Karpas-422 (cell line): Measurements from ENCODE around the gene KIAA1614. TPM values are rescaled to one million over a fixed set of nuclear protein-coding genes. Genes with fewer than 3 reads are reported as not detected.

Experiments used
- DNase-seq: peaks from one replicate; pipeline ENCODE4 v3.0.0-alpha.2; 2015
- H2AFZ ChIP-seq: fragments of 200-600 bp; sonication (generic); 2 replicates; pipeline ENCODE4 v1.6.1; 2014; ENCODE audit warnings: antibody characterized with exemption, low read length, mixed read lengths
- H3K27ac ChIP-seq: fragments of 200-600 bp; sonication (generic); 2 replicates; pipeline ENCODE4 v1.5.1; 2014; ENCODE audit warnings: mild to moderate bottlenecking, low read length, moderate library complexity
- H3K27me3 ChIP-seq: fragments of 200-600 bp; sonication (generic); 2 replicates; pipeline ENCODE4 v1.6.1; 2014; ENCODE audit warnings: low read length, mixed read lengths
- H3K36me3 ChIP-seq: fragments of 200-600 bp; sonication (generic); 2 replicates; pipeline ENCODE4 v1.6.1; 2014; ENCODE audit warnings: low read length, mixed read lengths; ENCODE audit not compliant: insufficient read depth
- H3K4me1 ChIP-seq: fragments of 200-600 bp; sonication (generic); 2 replicates; pipeline ENCODE4 v1.6.1; 2014; ENCODE audit warnings: mild to moderate bottlenecking, low read length, mixed read lengths
- H3K4me2 ChIP-seq: fragments of 200-600 bp; sonication (generic); 2 replicates; pipeline ENCODE4 v1.6.1; 2014; ENCODE audit warnings: low read length, low read depth, mild to moderate bottlenecking; ENCODE audit not compliant: poor library complexity, severe bottlenecking
- H3K4me3 ChIP-seq: fragments of 200-600 bp; sonication (generic); 2 replicates; pipeline ENCODE4 v1.5.1; 2014; ENCODE audit warnings: mild to moderate bottlenecking, antibody characterized with exemption, low read length, mixed read lengths
- H3K79me2 ChIP-seq: fragments of 200-600 bp; sonication (generic); 2 replicates; pipeline ENCODE4 v1.6.1; 2014; ENCODE audit warnings: mild to moderate bottlenecking, low read length, mixed read lengths
- H3K9ac ChIP-seq: fragments of 200-600 bp; sonication (generic); 2 replicates; pipeline ENCODE4 v1.6.0; 2014; ENCODE audit warnings: low read length
- H3K9me2 ChIP-seq: fragments of 200-600 bp; sonication (generic), shearing (Covaris generic); replicated peaks from 2 replicates; pipeline ENCODE4 v1.6.0; 2014; ENCODE audit warnings: mild to moderate bottlenecking, low read length, moderate library complexity; ENCODE audit not compliant: insufficient read depth
- H3K9me3 ChIP-seq: fragments of 300-700, 200-600 bp; sonication (generic); 2 replicates; pipeline ENCODE4 v1.6.1; 2014; ENCODE audit warnings: low read length, mixed read lengths
- H4K20me1 ChIP-seq: fragments of 200-600 bp; sonication (generic); 2 replicates; pipeline ENCODE4 v1.6.1; 2014; ENCODE audit warnings: mild to moderate bottlenecking, antibody characterized with exemption, low read length, low read depth; ENCODE audit not compliant: insufficient read depth
- total RNA-seq: library from RNA; depleted of rRNA; stranded (reverse); fragments of >200 nt; shearing (Covaris generic); gene quantifications from 2 replicates; pipeline ENCODE4 v1.2.3, GENCODE V29; 2014; ENCODE audit warnings: low replicate concordance

The KIAA1614 gene
- total RNA-seq, 1 experiment from 2014 or later, result not detected

DNA sequence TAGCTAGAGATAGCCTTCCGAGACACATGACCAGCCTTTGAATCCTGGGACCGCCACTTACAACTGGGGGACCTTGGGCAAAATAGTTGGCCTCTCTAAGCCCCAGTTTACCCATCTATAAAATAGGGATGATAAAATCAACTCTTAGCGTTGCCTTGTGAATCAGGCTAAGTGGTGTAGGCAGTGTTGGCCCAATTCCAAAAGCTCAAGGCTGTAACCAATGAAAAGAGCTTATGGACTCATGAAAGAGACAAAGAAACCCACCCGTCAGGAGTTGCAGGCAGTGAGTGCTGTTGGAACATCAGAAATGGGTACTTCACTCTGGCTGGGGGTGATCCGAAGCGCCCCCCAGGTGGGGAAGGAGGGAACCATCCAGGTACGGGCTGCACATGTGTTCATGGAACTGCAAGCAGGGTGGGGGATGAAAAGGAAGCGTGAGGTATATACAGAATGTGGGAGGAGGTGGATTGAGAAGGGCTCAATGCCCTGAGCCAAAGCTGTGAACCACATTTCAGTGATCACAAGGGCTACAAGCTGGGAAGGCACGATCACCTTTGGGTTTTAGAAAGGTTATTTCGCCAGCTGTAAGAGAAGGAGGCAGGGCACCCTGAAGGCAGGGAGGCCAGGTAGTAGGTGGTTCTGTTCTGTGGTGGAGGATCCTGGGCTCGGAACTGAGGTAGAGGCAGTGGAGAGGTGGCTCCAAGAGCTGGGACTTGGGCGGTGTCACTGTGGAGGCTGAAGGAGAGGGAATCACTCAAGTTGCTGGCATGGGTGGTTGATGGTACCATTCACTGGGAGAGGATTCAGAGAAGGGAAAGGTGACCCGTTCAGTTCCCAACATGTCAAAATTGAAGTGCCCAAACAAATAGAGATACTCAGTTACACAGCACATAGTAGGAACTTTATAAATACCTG is 11.4 kb upstream of the KIAA1614 start:
- Histone ChIP-seq H3K4me3 (no peak overlapping the region), H3K27me3 (no peaks in the 10 kb centered on the region)
- DNase-seq, result no peak

DNA sequence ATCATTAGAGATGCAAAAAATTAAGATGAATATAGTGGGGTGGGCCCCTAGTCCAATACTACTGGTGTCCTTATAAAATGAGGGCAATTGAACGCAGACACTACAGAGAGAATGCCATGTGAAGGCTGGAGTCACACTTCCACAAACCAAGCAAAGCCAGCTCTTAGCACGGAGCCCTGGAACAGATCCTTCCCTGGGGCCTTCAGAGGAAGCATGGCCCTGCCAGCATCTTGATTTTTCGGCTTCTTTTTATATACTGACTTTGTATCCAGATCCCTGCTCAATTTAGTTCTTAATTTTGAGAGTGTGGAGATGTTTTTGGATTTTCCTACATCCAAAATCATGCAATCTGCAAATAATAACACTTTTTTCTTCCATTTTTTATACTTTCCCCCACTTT is 10.2 kb upstream of the KIAA1614 start:
- Histone ChIP-seq H3K9me3 (no peaks in the 10 kb centered on the region), H3K9me2 (no peaks in the 10 kb centered on the region), H3K4me2 (no peak overlapping the region), H4K20me1 (no peaks in the 10 kb centered on the region), H2AFZ (no peak overlapping the region), H3K27me3 (no peaks in the 10 kb centered on the region), H3K4me1 (no peaks in the 10 kb centered on the region), H3K27ac (no peak overlapping the region), H3K79me2 (no peaks in the 10 kb centered on the region), H3K4me3 (no peak overlapping the region), H3K36me3 (no peaks in the 10 kb centered on the region), H3K9ac (no peak overlapping the region)
- no peak for DNase-seq

More for the DNA sequence above, 11.4 kb upstream of the KIAA1614 start:
- H3K36me3 ChIP-seq, result no peaks in the 10 kb centered on the region
- H3K4me2 ChIP-seq, result no peak overlapping the region
- H4K20me1 ChIP-seq, result no peaks in the 10 kb centered on the region
- H3K9me2 ChIP-seq, result no peaks in the 10 kb centered on the region
- no peak overlapping the region for H2AFZ ChIP-seq
- no peak overlapping the region for H3K27ac ChIP-seq
- no peaks in the 10 kb centered on the region for H3K79me2 ChIP-seq
- no peak overlapping the region for H3K9ac ChIP-seq
- H3K4me1 ChIP-seq, result no peaks in the 10 kb centered on the region
- no peaks in the 10 kb centered on the region for H3K9me3 ChIP-seq

DNA sequence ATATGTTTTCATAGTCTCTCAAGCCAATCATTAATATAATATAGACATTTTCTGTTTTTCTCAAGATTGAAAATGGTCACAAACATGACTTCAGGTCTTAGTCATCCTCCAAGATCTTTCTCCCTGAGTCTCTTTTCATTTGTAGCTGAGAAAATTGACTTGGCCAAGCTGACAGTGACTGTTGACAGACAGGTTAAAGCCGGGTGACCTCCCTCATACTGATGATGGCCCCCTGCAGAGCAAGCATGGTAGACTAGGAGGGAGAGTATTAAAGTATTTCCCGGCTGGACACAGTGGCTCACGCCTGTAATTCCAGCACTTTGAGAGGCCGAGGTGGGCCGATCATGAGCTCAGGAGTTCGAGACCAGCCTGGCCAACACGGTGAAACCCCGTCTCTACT is 6.8 kb upstream of the KIAA1614 start:
- no peaks in the 10 kb centered on the region for H3K27me3 ChIP-seq
- H3K79me2 ChIP-seq, result no peaks in the 10 kb centered on the region
- H3K36me3 ChIP-seq, result no peaks in the 10 kb centered on the region
- no peak overlapping the region for H3K27ac ChIP-seq
- H3K4me2 ChIP-seq, result no peak overlapping the region
- no peak overlapping the region for H3K9ac ChIP-seq
- H3K9me2 ChIP-seq, result no peaks in the 10 kb centered on the region
- H3K4me3 ChIP-seq, result no peak overlapping the region
- no peaks in the 10 kb centered on the region for H3K9me3 ChIP-seq
- no peak for DNase-seq
- H3K4me1 ChIP-seq, result no peaks in the 10 kb centered on the region
- H2AFZ ChIP-seq, result no peak overlapping the region
- H4K20me1 ChIP-seq, result no peaks in the 10 kb centered on the region

DNA sequence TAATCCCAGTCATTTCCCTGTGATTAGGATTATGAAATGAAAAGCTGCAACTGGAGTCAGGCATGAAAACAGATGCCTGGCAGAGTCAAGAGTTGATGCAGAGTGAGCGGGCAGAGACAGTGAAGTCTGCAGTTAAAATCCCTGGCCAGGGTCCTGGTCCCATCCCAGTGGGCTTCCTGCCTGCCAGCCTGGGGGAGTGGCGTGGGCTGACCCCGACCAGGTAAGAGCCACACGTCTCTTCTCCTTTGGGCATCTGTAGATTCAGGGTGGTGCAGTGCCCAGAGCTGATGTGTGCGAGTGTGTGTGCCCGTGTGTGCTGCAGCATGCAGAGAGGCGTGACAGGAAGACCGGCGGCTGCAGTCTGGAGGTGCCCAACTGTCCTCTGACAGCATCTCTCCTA is 6.2 kb upstream of the KIAA1614 start:
- no peak overlapping the region for H3K9ac ChIP-seq
- H2AFZ ChIP-seq, result no peak overlapping the region

DNA sequence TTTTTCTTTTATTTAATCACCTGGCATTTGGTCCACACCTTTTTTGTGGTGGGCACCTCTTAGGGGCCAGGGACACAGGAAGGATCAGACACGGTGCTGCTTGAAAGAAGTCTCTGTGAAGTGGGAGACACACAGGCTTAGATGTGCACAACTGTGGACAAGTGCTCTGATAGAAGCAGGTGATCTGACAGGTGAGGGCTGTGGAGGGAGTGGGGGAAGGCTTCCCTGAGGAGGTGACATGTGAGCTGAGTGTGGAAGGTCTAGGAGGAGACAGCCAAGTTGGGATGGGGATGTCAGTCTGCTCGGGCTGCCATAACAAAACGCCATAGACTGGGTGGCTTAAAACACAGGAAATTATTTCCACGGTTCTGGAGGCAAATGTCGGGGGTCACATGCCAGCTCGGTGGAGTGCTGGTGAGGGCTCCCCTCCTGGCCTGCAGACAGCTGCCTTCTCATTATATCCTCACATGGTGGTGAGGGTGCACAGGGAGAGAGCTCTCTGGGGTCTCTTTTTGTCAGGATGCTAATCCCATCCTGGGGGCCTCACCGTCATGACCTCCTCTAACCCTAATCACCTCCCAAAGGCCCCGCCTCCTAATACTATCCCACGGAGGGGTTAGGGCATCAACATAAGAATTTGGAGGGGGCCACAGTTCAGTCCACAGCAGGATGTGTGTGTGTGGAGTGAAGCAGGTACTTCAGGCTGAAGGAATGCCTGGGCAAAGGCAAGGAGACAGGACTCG is 5.2 kb upstream of the KIAA1614 start:
- no peak overlapping the region for H3K9ac ChIP-seq

More for the DNA sequence above, 6.2 kb upstream of the KIAA1614 start:
- no peak for DNase-seq
- Histone ChIP-seq H4K20me1 (no peaks in the 10 kb centered on the region), H3K9me3 (no peaks in the 10 kb centered on the region), H3K79me2 (no peaks in the 10 kb centered on the region), H3K4me2 (no peak overlapping the region), H3K27me3 (no peaks in the 10 kb centered on the region), H3K9me2 (no peaks in the 10 kb centered on the region), H3K27ac (no peak overlapping the region), H3K36me3 (no peaks in the 10 kb centered on the region), H3K4me3 (no peak overlapping the region), H3K4me1 (no peaks in the 10 kb centered on the region)

DNA sequence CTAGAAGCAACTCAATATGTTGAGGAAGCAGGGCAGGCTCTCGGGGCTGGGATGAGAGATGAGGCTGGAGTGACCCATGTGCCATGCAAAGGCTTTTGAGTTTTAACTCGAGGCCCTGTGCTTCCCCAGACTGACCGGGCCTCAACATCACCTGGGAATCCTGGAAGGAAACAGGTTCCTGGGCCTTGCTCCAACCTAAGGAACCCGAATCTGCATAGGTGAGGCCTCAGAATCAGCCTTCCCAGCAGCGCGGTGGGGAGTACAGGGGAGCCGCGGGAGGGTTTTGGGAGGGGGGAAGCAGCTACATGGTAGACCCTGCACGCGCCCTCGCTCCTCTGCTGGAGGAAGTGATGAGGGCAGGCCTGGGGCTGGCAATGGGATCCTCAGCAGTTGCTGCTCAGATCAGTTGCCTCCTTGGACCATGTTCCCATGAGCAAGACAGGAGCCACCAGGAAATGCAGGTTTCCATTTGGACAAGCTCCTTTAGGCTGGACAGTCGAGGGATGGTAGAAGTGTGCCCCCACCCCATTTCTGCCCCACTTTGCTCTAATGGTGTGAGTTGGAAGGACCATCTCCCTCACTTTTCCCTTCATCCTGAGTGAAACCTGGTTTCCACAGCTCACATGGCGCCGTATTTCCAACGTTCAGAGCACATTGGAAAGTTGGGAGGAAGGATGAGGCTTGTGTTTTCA is 4.5 kb upstream of the KIAA1614 start:
- no peaks in the 10 kb centered on the region for H3K27me3 ChIP-seq
- H3K4me1 ChIP-seq, result no peaks in the 10 kb centered on the region
- H3K27ac ChIP-seq, result no peak overlapping the region
- H3K79me2 ChIP-seq, result no peaks in the 10 kb centered on the region
- H3K4me2 ChIP-seq, result no peak overlapping the region
- H3K36me3 ChIP-seq, result no peaks in the 10 kb centered on the region
- no peaks in the 10 kb centered on the region for H3K9me2 ChIP-seq
- no peak overlapping the region for H3K9ac ChIP-seq
- H3K4me3 ChIP-seq, result no peak overlapping the region
- no peak overlapping the region for H2AFZ ChIP-seq
- no peak for DNase-seq
- no peaks in the 10 kb centered on the region for H3K9me3 ChIP-seq
- no peaks in the 10 kb centered on the region for H4K20me1 ChIP-seq

More for the DNA sequence above, 5.2 kb upstream of the KIAA1614 start:
- no peak overlapping the region for H3K4me2 ChIP-seq
- no peaks in the 10 kb centered on the region for H3K36me3 ChIP-seq
- no peaks in the 10 kb centered on the region for H3K4me1 ChIP-seq
- no peaks in the 10 kb centered on the region for H3K9me2 ChIP-seq
- H4K20me1 ChIP-seq, result no peaks in the 10 kb centered on the region
- no peaks in the 10 kb centered on the region for H3K9me3 ChIP-seq
- H3K27ac ChIP-seq, result no peak overlapping the region
- no peaks in the 10 kb centered on the region for H3K79me2 ChIP-seq
- no peak for DNase-seq
- no peak overlapping the region for H3K4me3 ChIP-seq
- H3K27me3 ChIP-seq, result no peaks in the 10 kb centered on the region
- H2AFZ ChIP-seq, result no peak overlapping the region

DNA sequence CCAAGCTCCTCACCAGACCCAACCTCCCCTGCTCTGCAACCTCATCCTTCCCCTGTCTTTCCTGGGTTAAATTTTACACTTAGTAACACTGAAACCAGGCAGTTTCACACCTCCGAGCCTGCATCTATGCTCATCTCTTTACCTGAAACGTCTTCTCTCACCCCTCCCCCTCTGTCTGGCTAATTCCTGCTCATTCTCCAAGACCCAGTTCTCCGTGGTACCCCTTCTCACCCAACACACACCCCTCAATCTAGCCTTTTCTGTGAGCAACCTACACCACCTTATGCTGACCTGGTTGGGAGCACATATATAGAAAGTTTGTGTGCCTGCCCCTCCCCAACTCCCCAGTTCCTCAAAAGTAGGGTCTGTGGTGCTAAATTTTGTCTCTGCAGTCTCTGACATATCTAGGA is 3.7 kb upstream of the KIAA1614 start:
- Histone ChIP-seq H3K9me3 (no peaks in the 10 kb centered on the region), H3K9me2 (no peaks in the 10 kb centered on the region), H3K79me2 (no peaks in the 10 kb centered on the region), H3K36me3 (no peaks in the 10 kb centered on the region), H4K20me1 (no peaks in the 10 kb centered on the region), H3K4me3 (no peak overlapping the region), H3K27ac (no peak overlapping the region), H3K4me2 (no peak overlapping the region), H3K27me3 (no peaks in the 10 kb centered on the region), H3K9ac (no peak overlapping the region), H2AFZ (no peak overlapping the region), H3K4me1 (no peaks in the 10 kb centered on the region)
- no peak for DNase-seq

DNA sequence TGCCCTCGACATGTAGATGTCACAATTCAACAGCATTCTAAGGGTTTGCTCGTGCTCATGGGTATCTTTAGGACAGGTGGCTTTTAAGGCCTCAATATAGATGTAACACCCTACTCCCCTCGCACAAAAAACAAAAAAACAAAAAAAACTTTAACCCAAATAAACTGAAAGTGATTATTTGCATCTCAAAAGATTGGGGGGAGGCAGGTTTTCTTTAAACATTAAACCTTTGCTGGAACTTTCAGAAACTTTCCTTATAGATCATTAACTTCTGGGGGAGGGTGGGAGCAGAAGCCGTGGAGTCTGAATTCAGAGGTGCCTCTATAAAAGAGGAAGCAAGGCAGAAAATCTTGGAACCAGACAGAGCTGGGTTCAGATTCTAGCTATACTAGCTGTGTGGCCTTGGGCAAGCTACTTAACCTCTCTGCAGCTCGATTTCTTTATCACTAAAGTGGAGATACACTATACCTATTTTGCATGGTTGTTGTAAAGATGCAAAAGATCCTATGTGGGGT is 3.2 kb upstream of the KIAA1614 start:
- H3K9me2 ChIP-seq, result no peaks in the 10 kb centered on the region
- H3K4me1 ChIP-seq, result no peaks in the 10 kb centered on the region
- no peak overlapping the region for H3K9ac ChIP-seq
- no peak for DNase-seq
- H3K9me3 ChIP-seq, result no peaks in the 10 kb centered on the region
- H3K4me3 ChIP-seq, result no peak overlapping the region
- H3K36me3 ChIP-seq, result no peaks in the 10 kb centered on the region
- H2AFZ ChIP-seq, result no peak overlapping the region
- H3K27me3 ChIP-seq, result no peaks in the 10 kb centered on the region
- no peaks in the 10 kb centered on the region for H4K20me1 ChIP-seq
- H3K4me2 ChIP-seq, result no peak overlapping the region
- H3K27ac ChIP-seq, result no peak overlapping the region
- H3K79me2 ChIP-seq, result no peaks in the 10 kb centered on the region
